H1 (cell line): ENCODE results near the gene PTPN2. TPM values are rescaled to one million over a fixed set of nuclear protein-coding genes. Genes with fewer than 3 reads are reported as not detected.

Experiments
- CTCF ChIA-PET: fragments of 300-600 bp; sonication (Branson Sonifier 250); formaldehyde crosslinking; loops from one replicate; lab custom pipeline; 2021; ENCODE audit not compliant: partially characterized antibody; lab: Charles Lee
- POLR2A ChIA-PET: fragments of 300-600 bp; sonication (Branson Sonifier 250); formaldehyde crosslinking; loops from one replicate; lab custom pipeline; 2021; ENCODE audit warnings: inconsistent platforms; ENCODE audit not compliant: partially characterized antibody; lab: Charles Lee
- DNase-seq, 2 experiments: peaks; one replicate each; pipeline versions ENCODE4 v3.0.0 to v3.0.0-alpha.2; 2010 to 2022; ENCODE audit warnings: low spot score in 2 of 2, low read depth in 1 of 2, mixed read lengths in 1 of 2
- FAIRE-seq: peaks from 2 replicates; lab custom pipeline; 2011; peaks lifted over from hg19 to GRCh38; lab: Jason Lieb, UNC
- H2AFZ ChIP-seq: 2 replicates; pipeline ENCODE4 v1.8.1; 2012; ENCODE audit warnings: low read length, inconsistent platforms
- H2AK5ac ChIP-seq: 2 replicates; pipeline ENCODE4 v1.6.1; 2013; ENCODE audit warnings: low read depth, low read length
- H2BK120ac ChIP-seq: replicated peaks from 2 replicates; pipeline ENCODE3; 2013; ENCODE audit warnings: low read depth, low read length, inconsistent platforms
- H2BK12ac ChIP-seq: 2 replicates; pipeline ENCODE4 v1.6.1; 2013; ENCODE audit warnings: low read depth, low read length
- H2BK15ac ChIP-seq: 2 replicates; pipeline ENCODE4 v1.6.1; 2013; ENCODE audit warnings: low read length
- H2BK20ac ChIP-seq: 2 replicates; pipeline ENCODE4 v1.6.1; 2013; ENCODE audit warnings: low read length
- H2BK5ac ChIP-seq: 2 replicates; pipeline ENCODE4 v1.6.1; 2013; ENCODE audit warnings: low read depth, low read length
- H3K14ac ChIP-seq: 2 replicates; pipeline ENCODE4 v1.6.1; 2013; ENCODE audit warnings: inconsistent platforms; ENCODE audit not compliant: insufficient read length
- H3K18ac ChIP-seq: 2 replicates; pipeline ENCODE4 v1.6.1; 2013; ENCODE audit warnings: low read length; ENCODE audit errors: extremely low read depth
- H3K23ac ChIP-seq: 2 replicates; pipeline ENCODE4 v1.6.1; 2013; ENCODE audit warnings: inconsistent platforms; ENCODE audit not compliant: insufficient read length
- H3K23me2 ChIP-seq: 2 replicates; pipeline ENCODE4 v1.6.1; 2013; ENCODE audit warnings: low read depth, low read length
- H3K27ac ChIP-seq: 2 replicates; pipeline ENCODE4 v1.6.1; 2011; ENCODE audit warnings: low read depth, low read length, inconsistent platforms
- H3K27me3 ChIP-seq, 4 experiments: replicated peaks in 1 of 4; 1 replicate in 1 of 4; 2 replicates in 3 of 4; pipeline versions ENCODE4 v1.6.1 to v1.8.1; 2011 to 2013; ENCODE audit warnings: low read length in 3 of 4, mild to moderate bottlenecking in 3 of 4, inconsistent platforms in 2 of 4, mixed read lengths in 2 of 4, moderate library complexity in 1 of 4; ENCODE audit not compliant: control insufficient read depth in 3 of 4, insufficient read depth in 3 of 4; ENCODE audit errors: extremely low read depth in 1 of 4
- H3K36me3 ChIP-seq, 4 experiments: 2 replicates each; pipeline versions ENCODE4 v1.6.1 to v1.8.1; 2011 to 2013; ENCODE audit warnings: mild to moderate bottlenecking in 4 of 4, low read length in 3 of 4, moderate library complexity in 2 of 4, control low read depth in 1 of 4, inconsistent platforms in 1 of 4; ENCODE audit not compliant: insufficient read depth in 4 of 4, control insufficient read depth in 2 of 4
- H3K4ac ChIP-seq: replicated peaks from 2 replicates; pipeline ENCODE3; 2013; ENCODE audit warnings: low read length, low read depth, mixed read lengths, inconsistent platforms; ENCODE audit not compliant: insufficient read length
- H3K4me1 ChIP-seq, 4 experiments: replicated peaks in 1 of 4; 1 replicate in 1 of 4; 2 replicates in 3 of 4; pipeline versions ENCODE4 v1.6.1 to v1.8.1; 2011 to 2013; ENCODE audit warnings: low read length in 3 of 4, inconsistent platforms in 2 of 4, mixed read lengths in 1 of 4; ENCODE audit not compliant: insufficient read depth in 4 of 4, control insufficient read depth in 3 of 4
- H3K4me2 ChIP-seq, 2 experiments: 2 replicates each; pipeline versions ENCODE4 v1.6.1 to v1.8.1; 2011 to 2013; ENCODE audit warnings: low read depth in 2 of 2, low read length in 2 of 2, control low read depth in 1 of 2, inconsistent platforms in 1 of 2, mild to moderate bottlenecking in 1 of 2; ENCODE audit not compliant: insufficient read depth in 1 of 2
- H3K4me3 ChIP-seq, 4 experiments: fragments of 200-600, 300-600 bp in 1 of 4; sonication (generic), shearing (Covaris generic), sonication (Bioruptor Twin) in 1 of 4; 2 replicates each; pipeline versions ENCODE4 v1.5.1 to v1.8.1; 2011 to 2016; ENCODE audit warnings: low read length in 4 of 4, low read depth in 3 of 4, control low read depth in 2 of 4, inconsistent platforms in 2 of 4, mild to moderate bottlenecking in 2 of 4, mixed read lengths in 1 of 4, moderate library complexity in 1 of 4; ENCODE audit not compliant: insufficient read depth in 2 of 4; ENCODE audit errors: extremely low read depth in 1 of 4
- H3K56ac ChIP-seq: replicated peaks from 2 replicates; pipeline ENCODE3; 2013; ENCODE audit warnings: low read depth, mild to moderate bottlenecking, mixed read lengths, low read length, inconsistent platforms; ENCODE audit not compliant: insufficient read length
- H3K79me1 ChIP-seq: 2 replicates; pipeline ENCODE4 v1.6.1; 2013; ENCODE audit warnings: low read depth, low read length, control low read depth
- H3K79me2 ChIP-seq, 2 experiments: 2 replicates each; pipeline versions ENCODE4 v1.6.1 to v1.8.1; 2012 to 2013; ENCODE audit warnings: low read length in 2 of 2, mild to moderate bottlenecking in 2 of 2, inconsistent platforms in 1 of 2; ENCODE audit not compliant: insufficient read depth in 2 of 2, control insufficient read depth in 1 of 2
- H3K9ac ChIP-seq, 4 experiments: replicated peaks in 1 of 4; 1 replicate in 1 of 4; 2 replicates in 3 of 4; pipeline versions ENCODE4 v1.6.1 to v1.8.1; 2011 to 2013; ENCODE audit warnings: low read depth in 3 of 4, low read length in 3 of 4, control low read depth in 2 of 4, mild to moderate bottlenecking in 2 of 4, moderate library complexity in 2 of 4, inconsistent platforms in 1 of 4; ENCODE audit errors: extremely low read depth in 1 of 4
- H3K9me3 ChIP-seq, 2 experiments: 2 replicates each; pipeline versions ENCODE4 v1.6.1 to v1.8.1; 2012 to 2013; ENCODE audit warnings: mild to moderate bottlenecking in 2 of 2, moderate library complexity in 2 of 2, control low read depth in 1 of 2, inconsistent platforms in 1 of 2, low read depth in 1 of 2, low read length in 1 of 2, mixed read lengths in 1 of 2; ENCODE audit not compliant: insufficient read depth in 2 of 2
- H4K20me1 ChIP-seq, 2 experiments: replicated peaks in 1 of 2; 2 replicates each; pipeline versions ENCODE3 to v1.8.1; 2011 to 2013; ENCODE audit warnings: inconsistent platforms in 2 of 2, low read length in 2 of 2, mild to moderate bottlenecking in 1 of 2; ENCODE audit not compliant: insufficient read depth in 2 of 2, control insufficient read depth in 1 of 2
- H4K5ac ChIP-seq: 2 replicates; pipeline ENCODE4 v1.6.1; 2013; ENCODE audit warnings: low read length, low read depth, mixed read lengths, inconsistent platforms; ENCODE audit not compliant: insufficient read length
- H4K8ac ChIP-seq: 2 replicates; pipeline ENCODE4 v1.8.0; 2013; ENCODE audit warnings: mild to moderate bottlenecking, moderate library complexity, low read length, inconsistent platforms; ENCODE audit not compliant: insufficient read depth; ENCODE audit errors: extremely low read depth
- H4K91ac ChIP-seq: replicated peaks from 2 replicates; pipeline ENCODE3; 2013; ENCODE audit warnings: low read length, mixed read lengths, inconsistent platforms; ENCODE audit not compliant: insufficient read length
- BACH1 ChIP-seq: IDR thresholded peaks from 2 replicates; pipeline ENCODE4 v1.6.1; 2012; ENCODE audit warnings: low read length, improper control_type of control experiment
- KDM5A ChIP-seq: fragments of 200-600 bp; IDR thresholded peaks from 2 replicates; pipeline ENCODE4 v1.7.1; 2012; ENCODE audit warnings: mild to moderate bottlenecking, low read length, inconsistent platforms, mixed read lengths
- MAFK ChIP-seq: IDR thresholded peaks from 2 replicates; pipeline ENCODE4 v1.6.1; 2012; ENCODE audit warnings: low read depth, mild to moderate bottlenecking, improper control_type of control experiment, low read length
- RAD21 ChIP-seq, 2 experiments: IDR thresholded peaks in 1 of 2; conservative IDR thresholded peaks in 1 of 2; 2 replicates each; pipeline ENCODE4 v1.6.1; 2011; ENCODE audit warnings: low read depth in 2 of 2, low read length in 2 of 2, improper control_type of control experiment in 1 of 2, inconsistent platforms in 1 of 2, mild to moderate bottlenecking in 1 of 2, moderate library complexity in 1 of 2
- SP2 ChIP-seq: IDR thresholded peaks from 2 replicates; pipeline ENCODE4 v1.6.1; 2012; ENCODE audit warnings: mild to moderate bottlenecking, low read length, inconsistent platforms
- TBP ChIP-seq: IDR thresholded peaks from 2 replicates; pipeline ENCODE4 v1.6.1; 2011; ENCODE audit warnings: low read depth, low read length, improper control_type of control experiment
- YY1 ChIP-seq: IDR thresholded peaks from 2 replicates; pipeline ENCODE4 v1.6.1; 2011; ENCODE audit warnings: low read depth, mild to moderate bottlenecking, low read length
- WGBS, 2 experiments: shearing (Covaris generic) in 1 of 2; methylation state at CpG; one replicate each; pipeline versions ENCODE4 v1.1.6 to v1.1.7; 2013 to 2015; ENCODE audit warnings: low lambda C conversion rate in 2 of 2, mixed read lengths in 2 of 2, inconsistent platforms in 1 of 2, low coverage in 1 of 2, missing lambda C conversion rate in 1 of 2; ENCODE audit not compliant: insufficient replicate concordance in 2 of 2, insufficient coverage in 1 of 2, insufficient read length in 1 of 2; ENCODE audit errors: extremely low coverage in 1 of 2, missing lambda C conversion rate in 1 of 2; 5-methylcytosine and 5-hydroxymethylcytosine counted together
- polyA plus RNA-seq, 7 experiments: library from polyadenylated mRNA; depleted of rRNA in 3 of 7; stranded (reverse) in 5 of 7; unstranded in 2 of 7; fragments of >200 nt in 5 of 7; fragments of 200-250 nt in 2 of 7; gene quantifications; 1 replicate in 5 of 7; 2 replicates in 1 of 7; 4 replicates in 1 of 7; pipeline versions ENCODE4 v1.2.1 to v1.2.3, GENCODE V29; 2011 to 2013; ENCODE audit warnings: missing spikeins in 2 of 7, mixed read lengths in 2 of 7
- total RNA-seq: library from RNA; stranded (reverse); fragmentation: NEBNext Ultra II Directional; extraction: Animal tissue kit (Norgen Biotek cat#: 25700); gene quantifications from 2 replicates; pipeline ENCODE4 v1.2.1, GENCODE V29; 2021

Gene PTPN2
- total and polyA plus RNA-seq, 2 of the 8 experiments (the other 6 are each of a cell fraction or from before 2014, with no cell fraction given), result 16.4 to 54.0 TPM

- no peak overlapping the region for H3K4me3 ChIP-seq
- no peak overlapping the region for H4K91ac ChIP-seq
- H3K18ac ChIP-seq, result no peak overlapping the region
- POLR2A ChIA-PET, result interaction anchor here (1.1 kb wide), 1 partner anchor 15 kb away, joined by 4 read pairs; no protein-coding TSS in a partner anchor
- peaks cover 0 to 8% (median 5%) of the 10 kb centered on the region in 4 experiments; a peak in 5 of 7 replicates for H3K4me1 ChIP-seq
- no peaks in the 10 kb centered on the region for H3K27me3 ChIP-seq
- no peak for DNase-seq
- H3K23ac ChIP-seq, result no peak overlapping the region
- H2BK5ac ChIP-seq, result no peak overlapping the region
- no peak overlapping the region for H2BK15ac ChIP-seq
- H3K79me1 ChIP-seq, result peaks cover 2% of the 10 kb centered on the region; the same call in 1 of the 2 replicates
- peak overlapping the region in 1 of 4 experiments; percentile 34; a peak in 1 of 7 replicates for H3K9ac ChIP-seq
- no peak overlapping the region for H3K56ac ChIP-seq
- TF ChIP-seq MAFK (no peak), TBP (no peak), RAD21 (IDR thresholded peaks at IDR 0.05 in 1 of 2, conservative IDR thresholded peaks at IDR 0.05 in 1 of 2; ENCODE audit: low read depth in 2 of 2, low read length in 2 of 2) (no peak), YY1 (no peak), BACH1 (no peak), SP2 (no peak), KDM5A (no peak)
- peaks cover 0 to 2% of the 10 kb centered on the region in 2 experiments for H4K20me1 ChIP-seq
- no peak overlapping the region for H3K27ac ChIP-seq
- H4K8ac ChIP-seq, result no peak overlapping the region
- no peak overlapping the region for H2AFZ ChIP-seq
- no peak overlapping the region for H2AK5ac ChIP-seq
- CTCF ChIA-PET, result interaction anchor here (1.0 kb wide), 1 partner anchor 26 kb away, joined by 4 read pairs; no protein-coding TSS in a partner anchor
- no peaks in the 10 kb centered on the region for H3K9me3 ChIP-seq
- no peak overlapping the region for H2BK120ac ChIP-seq
- peaks cover 1% of the 10 kb centered on the region; the same call in 1 of the 2 replicates for H3K23me2 ChIP-seq
- no peak overlapping the region for H3K14ac ChIP-seq
- H2BK12ac ChIP-seq, result no peak overlapping the region
- H3K36me3 ChIP-seq, result no peaks in the 10 kb centered on the region
- no peak overlapping the region for H3K4me2 ChIP-seq
- WGBS, 2 experiments, result 89% methylated on average over 7 of the region's 7 CpGs; no CpG with 5 or more reads in 1 of the 2 experiments
- no peak overlapping the region for H4K5ac ChIP-seq
- no peak for FAIRE-seq
- no peak overlapping the region for H2BK20ac ChIP-seq
- H3K4ac ChIP-seq, result no peak overlapping the region
- peaks cover 0 to 83% of the 10 kb centered on the region in 2 experiments; a peak in 3 of 4 replicates for H3K79me2 ChIP-seq
Observed at GRCh38 chr18:12867441-12868123, 16.5 kb downstream of the PTPN2 start.
